ENCODE measurements around the gene CCSER1.

GRCh38 chr4:90190525-90190924, 63.3 kb downstream of the CCSER1 start:
- no peak for TF ChIP-seq CTCF (IDR thresholded peaks at IDR 0.05; ENCODE audit: low read depth, low read length, poor library complexity, severe bottlenecking)
- TF ChIP-seq EZH2phosphoT487 (IDR thresholded peaks at IDR 0.05; ENCODE audit: borderline replicate concordance, low read length): no peak
